Endodermal cell (in vitro differentiated cells): ENCODE results near the gene PCSK6. TPM values are rescaled to one million over a fixed set of nuclear protein-coding genes. Genes with fewer than 3 reads are reported as not detected.

Experiments used
- DNase-seq: peaks from one replicate; pipeline ENCODE4 v3.0.0-alpha.2; 2017
- H3K27ac ChIP-seq: 2 replicates; pipeline ENCODE4 v1.5.1; 2013; ENCODE audit warnings: mild to moderate bottlenecking, low read depth, low read length, moderate library complexity
- H3K27me3 ChIP-seq: 2 replicates; pipeline ENCODE4 v1.6.1; 2013; ENCODE audit warnings: mild to moderate bottlenecking, low read length, moderate library complexity; ENCODE audit not compliant: insufficient read depth, control insufficient read depth, poor library complexity, severe bottlenecking
- H3K36me3 ChIP-seq: 2 replicates; pipeline ENCODE4 v1.7.0; 2013; ENCODE audit warnings: mild to moderate bottlenecking, low read length, moderate library complexity; ENCODE audit not compliant: control insufficient read depth, insufficient read depth
- H3K4me1 ChIP-seq: one replicate; pipeline ENCODE4 v1.7.0; 2013; ENCODE audit warnings: low read length; ENCODE audit not compliant: control insufficient read depth, insufficient read depth
- H3K4me3 ChIP-seq: 2 replicates; pipeline ENCODE4 v1.5.1; 2013; ENCODE audit warnings: mild to moderate bottlenecking, low read length, moderate library complexity
- H3K9ac ChIP-seq: 2 replicates; pipeline ENCODE4 v1.6.1; 2013; ENCODE audit warnings: mild to moderate bottlenecking, low read length, moderate library complexity; ENCODE audit not compliant: poor library complexity, severe bottlenecking; ENCODE audit errors: extremely low read depth
- H3K9me3 ChIP-seq: 2 replicates; pipeline ENCODE4 v1.6.1; 2013; ENCODE audit warnings: mild to moderate bottlenecking, low read length, moderate library complexity; ENCODE audit not compliant: control insufficient read depth
- H3K27ac Mint-ChIP-seq: 2 replicates; pipeline ENCODE4 v1.8.0; 2020; ENCODE audit warnings: mixed read lengths
- H3K27me3 Mint-ChIP-seq: 2 replicates; pipeline ENCODE4 v1.8.0; 2021; ENCODE audit warnings: mild to moderate bottlenecking, mixed read lengths; ENCODE audit not compliant: insufficient read depth
- H3K36me3 Mint-ChIP-seq: 2 replicates; pipeline ENCODE4 v1.8.0; 2020; ENCODE audit warnings: low read depth, mixed read lengths
- H3K4me1 Mint-ChIP-seq: 2 replicates; pipeline ENCODE4 v1.8.0; 2020; ENCODE audit warnings: mixed read lengths
- H3K4me3 Mint-ChIP-seq: 2 replicates; pipeline ENCODE4 v1.8.0; 2020; ENCODE audit warnings: mild to moderate bottlenecking, moderate library complexity, mixed read lengths
- H3K9me3 Mint-ChIP-seq: 2 replicates; pipeline ENCODE4 v1.8.0; 2020; ENCODE audit warnings: mild to moderate bottlenecking, mixed read lengths
- WGBS, 2 experiments: methylation state at CpG; one replicate each; pipeline versions ENCODE4 v1.1.5 to v1.1.7; 2013; ENCODE audit warnings: missing lambda C conversion rate in 2 of 2, mixed read lengths in 1 of 2; ENCODE audit not compliant: insufficient coverage in 1 of 2, insufficient read length in 1 of 2; 5-methylcytosine and 5-hydroxymethylcytosine counted together
- total RNA-seq, 2 donors: library from RNA; stranded (reverse); fragmentation: NEBNext Ultra II Directional in 1 of 2; extraction: Animal tissue kit (Norgen Biotek cat#: 25700) in 1 of 2; gene quantifications; 2 replicates in 1 of 2; 3 replicates in 1 of 2; pipeline ENCODE4 v1.2.1, GENCODE V29; 2021
- TF ChIP-seq, protein P1 (sequence below): fragments of 200-600 bp; sonication (generic); conservative IDR thresholded peaks from 2 replicates; pipeline ENCODE4 v1.5.0; 2021; ENCODE audit warnings: antibody characterized with exemption, mild to moderate bottlenecking

PCSK6 gene
- total RNA-seq, 2 donors from 2014 or later, result 6.6 to 9.8 TPM

DNA sequence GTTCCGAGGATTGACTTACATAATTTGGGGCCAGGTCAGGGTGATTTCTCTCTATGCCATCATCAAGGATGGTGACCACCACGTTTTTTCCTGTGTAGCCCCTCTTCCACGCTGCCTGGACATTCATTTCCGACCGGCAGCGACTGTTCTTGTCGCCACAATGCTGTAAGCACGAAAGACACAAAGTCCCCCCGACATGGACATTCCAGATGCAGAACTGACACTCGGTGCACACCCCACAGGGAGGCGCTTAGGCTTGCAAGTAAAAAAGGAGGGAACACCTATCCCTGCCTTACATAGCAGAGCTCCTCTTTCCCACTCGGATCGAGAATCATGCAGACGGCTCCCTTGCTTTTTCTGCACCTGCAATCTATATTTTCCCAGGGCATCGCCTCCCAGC, 58.2 kb downstream of the PCSK6 start:
- no peak overlapping the region for H3K27ac Mint-ChIP-seq
- no peaks in the 10 kb centered on the region for H3K4me1 Mint-ChIP-seq
- no peaks in the 10 kb centered on the region for H3K4me1 ChIP-seq
- H3K36me3 ChIP-seq, result no peaks in the 10 kb centered on the region
- H3K27me3 Mint-ChIP-seq, result peaks cover 14% of the 10 kb centered on the region
- no peaks in the 10 kb centered on the region for H3K27me3 ChIP-seq
- TF ChIP-seq, protein P1, sequence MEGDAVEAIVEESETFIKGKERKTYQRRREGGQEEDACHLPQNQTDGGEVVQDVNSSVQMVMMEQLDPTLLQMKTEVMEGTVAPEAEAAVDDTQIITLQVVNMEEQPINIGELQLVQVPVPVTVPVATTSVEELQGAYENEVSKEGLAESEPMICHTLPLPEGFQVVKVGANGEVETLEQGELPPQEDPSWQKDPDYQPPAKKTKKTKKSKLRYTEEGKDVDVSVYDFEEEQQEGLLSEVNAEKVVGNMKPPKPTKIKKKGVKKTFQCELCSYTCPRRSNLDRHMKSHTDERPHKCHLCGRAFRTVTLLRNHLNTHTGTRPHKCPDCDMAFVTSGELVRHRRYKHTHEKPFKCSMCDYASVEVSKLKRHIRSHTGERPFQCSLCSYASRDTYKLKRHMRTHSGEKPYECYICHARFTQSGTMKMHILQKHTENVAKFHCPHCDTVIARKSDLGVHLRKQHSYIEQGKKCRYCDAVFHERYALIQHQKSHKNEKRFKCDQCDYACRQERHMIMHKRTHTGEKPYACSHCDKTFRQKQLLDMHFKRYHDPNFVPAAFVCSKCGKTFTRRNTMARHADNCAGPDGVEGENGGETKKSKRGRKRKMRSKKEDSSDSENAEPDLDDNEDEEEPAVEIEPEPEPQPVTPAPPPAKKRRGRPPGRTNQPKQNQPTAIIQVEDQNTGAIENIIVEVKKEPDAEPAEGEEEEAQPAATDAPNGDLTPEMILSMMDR, result no peak
- H3K9ac ChIP-seq, result no peak overlapping the region
- no peaks in the 10 kb centered on the region for H3K9me3 ChIP-seq
- no peaks in the 10 kb centered on the region for H3K9me3 Mint-ChIP-seq
- DNase-seq, result no peak
- no peaks in the 10 kb centered on the region for H3K36me3 Mint-ChIP-seq
- 86 to 88% methylated on average over 9 to 15 of the region's 15 CpGs for WGBS, 2 experiments
- H3K4me3 ChIP-seq, result no peak overlapping the region
- no peak overlapping the region for H3K27ac ChIP-seq
- no peak overlapping the region for H3K4me3 Mint-ChIP-seq

DNA sequence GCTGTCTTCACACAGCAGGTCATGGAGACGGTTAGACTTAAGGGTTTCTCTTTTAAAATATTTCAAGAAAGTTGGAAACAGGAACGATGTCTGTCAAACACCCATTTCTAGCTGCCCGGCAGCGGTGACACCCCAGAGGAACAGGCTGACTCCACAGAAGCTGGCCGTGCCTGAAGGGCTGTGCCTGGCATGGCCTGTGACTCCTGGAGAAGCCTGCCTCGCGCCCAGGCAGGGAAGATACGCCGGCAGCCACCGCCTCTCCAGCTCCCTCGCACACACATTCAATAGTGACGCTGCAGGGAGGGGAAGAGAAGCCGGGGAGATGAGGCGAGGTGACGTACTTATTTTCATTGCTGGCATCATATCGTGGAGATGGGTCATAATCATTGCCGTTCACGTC, 59.9 kb downstream of the PCSK6 start:
- Mint-ChIP-seq H3K36me3 (no peaks in the 10 kb centered on the region), H3K9me3 (no peaks in the 10 kb centered on the region), H3K27me3 (peaks cover 23% of the 10 kb centered on the region), H3K27ac (no peak overlapping the region), H3K4me3 (no peak overlapping the region), H3K4me1 (peaks cover 6% of the 10 kb centered on the region)
- Histone ChIP-seq H3K36me3 (no peaks in the 10 kb centered on the region), H3K27ac (no peak overlapping the region), H3K9me3 (no peaks in the 10 kb centered on the region), H3K4me1 (no peaks in the 10 kb centered on the region), H3K27me3 (no peaks in the 10 kb centered on the region), H3K9ac (no peak overlapping the region), H3K4me3 (no peak overlapping the region)
- DNase-seq, result no peak
- TF ChIP-seq, protein P1, result no peak
- 90 to 93% methylated on average over 16 to 18 of the region's 18 CpGs for WGBS, 2 experiments

DNA sequence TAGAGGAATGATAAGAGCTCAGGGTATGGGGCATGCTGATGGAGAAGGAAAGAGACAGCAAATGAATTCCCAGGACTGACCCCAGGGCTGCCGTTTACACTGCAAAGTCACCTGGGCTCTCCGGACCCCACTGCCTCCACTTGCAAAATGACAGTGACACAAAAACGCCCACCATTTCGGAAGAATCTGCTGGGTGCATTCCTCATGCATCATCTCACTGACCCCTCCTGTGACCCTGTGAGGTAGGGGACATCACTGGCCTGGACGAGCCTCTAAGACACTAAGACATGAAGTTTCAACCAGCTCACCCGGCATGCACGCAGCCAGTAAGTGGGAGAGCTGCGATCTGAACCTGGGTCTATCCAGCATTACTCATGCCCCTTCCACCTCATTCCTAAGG, 60.3 kb downstream of the PCSK6 start:
- H3K36me3 ChIP-seq, result no peaks in the 10 kb centered on the region
- no peaks in the 10 kb centered on the region for H3K9me3 ChIP-seq
- peaks cover 25% of the 10 kb centered on the region for H3K27me3 Mint-ChIP-seq
- H3K4me1 ChIP-seq, result no peaks in the 10 kb centered on the region
- peaks cover 6% of the 10 kb centered on the region for H3K4me1 Mint-ChIP-seq
- no peak overlapping the region for H3K27ac Mint-ChIP-seq
- H3K9ac ChIP-seq, result no peak overlapping the region
- H3K4me3 Mint-ChIP-seq, result no peak overlapping the region
- H3K27ac ChIP-seq, result no peak overlapping the region
- H3K9me3 Mint-ChIP-seq, result no peaks in the 10 kb centered on the region
- no peak for DNase-seq
- H3K36me3 Mint-ChIP-seq, result no peaks in the 10 kb centered on the region
- H3K27me3 ChIP-seq, result no peaks in the 10 kb centered on the region
- WGBS, 2 experiments, result 85 to 93% methylated on average over 8 of the region's 8 CpGs
- TF ChIP-seq, protein P1, result no peak
- no peak overlapping the region for H3K4me3 ChIP-seq
